Keratinocyte (primary cell): ENCODE results near the gene INPP5E. TPM values are rescaled to one million over a fixed set of nuclear protein-coding genes. Genes with fewer than 3 reads are reported as not detected.

Experiments
- DNase-seq: peaks from one replicate; pipeline ENCODE4 v3.0.0-alpha.2; 2011; ENCODE audit warnings: low read depth, missing footprints, low spot score
- FAIRE-seq: peaks from 2 replicates; lab custom pipeline; 2011; peaks lifted over from hg19 to GRCh38; lab: Jason Lieb, UNC
- H2AFZ ChIP-seq: 2 replicates; pipeline ENCODE4 v1.6.0; 2012; ENCODE audit warnings: low read length, control low read depth, inconsistent platforms; ENCODE audit not compliant: control insufficient read depth
- H3K27ac ChIP-seq: 2 replicates; pipeline ENCODE4 v1.5.1; 2011; ENCODE audit warnings: low read length; ENCODE audit not compliant: control insufficient read depth, insufficient read depth
- H3K27me3 ChIP-seq: 3 replicates; pipeline ENCODE4 v1.6.0; 2011; ENCODE audit warnings: low read length; ENCODE audit not compliant: control insufficient read depth, insufficient read depth; ENCODE audit errors: extremely low read depth
- H3K36me3 ChIP-seq, 2 experiments: 2 replicates in 1 of 2; 3 replicates in 1 of 2; pipeline ENCODE4 v1.5.1; 2011; ENCODE audit warnings: low read length in 2 of 2, mild to moderate bottlenecking in 1 of 2; ENCODE audit not compliant: control insufficient read depth in 2 of 2, insufficient read depth in 2 of 2; ENCODE audit errors: extremely low read depth in 1 of 2
- H3K4me1 ChIP-seq: 3 replicates; pipeline ENCODE4 v1.5.1; 2011; ENCODE audit warnings: low read length; ENCODE audit not compliant: control insufficient read depth, insufficient read depth; ENCODE audit errors: extremely low read depth
- H3K4me2 ChIP-seq: 3 replicates; pipeline ENCODE4 v1.6.0; 2011; ENCODE audit warnings: low read depth, low read length; ENCODE audit not compliant: control insufficient read depth, insufficient read depth; ENCODE audit errors: extremely low read depth
- H3K4me3 ChIP-seq, 3 experiments: fragments of 200-600 bp in 1 of 3; sonication (generic) in 1 of 3; 2 replicates in 2 of 3; 3 replicates in 1 of 3; pipeline ENCODE4 v1.5.1; 2011 to 2016; ENCODE audit warnings: low read length in 3 of 3, mild to moderate bottlenecking in 3 of 3, control low read depth in 2 of 3, inconsistent platforms in 1 of 3, low read depth in 1 of 3, mixed read lengths in 1 of 3, mixed run types in 1 of 3, moderate library complexity in 1 of 3; ENCODE audit not compliant: control insufficient read depth in 2 of 3, insufficient read depth in 2 of 3; ENCODE audit errors: extremely low read depth in 1 of 3
- H3K79me2 ChIP-seq: 2 replicates; pipeline ENCODE4 v1.6.0; 2012; ENCODE audit warnings: low read length; ENCODE audit not compliant: control insufficient read depth, insufficient read depth
- H3K9ac ChIP-seq: 3 replicates; pipeline ENCODE4 v1.6.0; 2011; ENCODE audit warnings: low read length; ENCODE audit not compliant: control insufficient read depth, insufficient read depth; ENCODE audit errors: extremely low read depth
- H3K9me1 ChIP-seq: 3 replicates; pipeline ENCODE4 v1.6.0; 2011; ENCODE audit warnings: low read length; ENCODE audit not compliant: control insufficient read depth, insufficient read depth; ENCODE audit errors: extremely low read depth
- H3K9me3 ChIP-seq: 2 replicates; pipeline ENCODE4 v1.5.1; 2012; ENCODE audit warnings: low read depth, low read length; ENCODE audit not compliant: control insufficient read depth
- H4K20me1 ChIP-seq: 3 replicates; pipeline ENCODE4 v1.6.0; 2011; ENCODE audit warnings: low read length; ENCODE audit not compliant: control insufficient read depth, insufficient read depth; ENCODE audit errors: extremely low read depth
- EZH2 ChIP-seq: IDR thresholded peaks from one replicate; pipeline ENCODE4 v1.6.1; 2012; ENCODE audit warnings: inconsistent platforms, mild to moderate bottlenecking, low read length, moderate library complexity
- dilution Hi-C: fragments of 300-500 bp; cut with MboI; formaldehyde crosslinking; loops from one replicate; pipeline ENCODE4 v1.7.0; 2020; ENCODE audit warnings: low sequenced_read_pairs; ENCODE audit not compliant: extremely low pct_ligation_motif_present
- polyA plus RNA-seq, 5 experiments: library from polyadenylated mRNA; depleted of rRNA in 3 of 5; stranded (reverse) in 3 of 5; stranded (forward) in 1 of 5; unstranded in 1 of 5; fragments of >200 nt; gene quantifications; 1 replicate in 1 of 5; 2 replicates in 3 of 5; 3 replicates in 1 of 5; pipeline versions ENCODE4 v1.2.1 to v1.2.3, GENCODE V29; 2011 to 2012; ENCODE audit warnings: missing spikeins in 2 of 5, low read depth in 1 of 5, low replicate concordance in 1 of 5
- TF ChIP-seq, protein P1 (sequence below), 3 experiments: IDR thresholded peaks in 1 of 3; conservative IDR thresholded peaks in 1 of 3; optimal IDR thresholded peaks in 1 of 3; 2 replicates in 2 of 3; 3 replicates in 1 of 3; pipeline versions ENCODE3 to v1.5.1; 2011; ENCODE audit warnings: low read length in 3 of 3, mild to moderate bottlenecking in 3 of 3, moderate library complexity in 2 of 3, control low read depth in 1 of 3, inconsistent platforms in 1 of 3; ENCODE audit not compliant: insufficient read depth in 2 of 3; ENCODE audit errors: extremely low read depth in 1 of 3

The INPP5E gene
- polyA plus RNA-seq, 1 donor (not counting 4 experiments of a cell fraction or from before 2014, with no cell fraction given) = 4.4 TPM

DNA sequence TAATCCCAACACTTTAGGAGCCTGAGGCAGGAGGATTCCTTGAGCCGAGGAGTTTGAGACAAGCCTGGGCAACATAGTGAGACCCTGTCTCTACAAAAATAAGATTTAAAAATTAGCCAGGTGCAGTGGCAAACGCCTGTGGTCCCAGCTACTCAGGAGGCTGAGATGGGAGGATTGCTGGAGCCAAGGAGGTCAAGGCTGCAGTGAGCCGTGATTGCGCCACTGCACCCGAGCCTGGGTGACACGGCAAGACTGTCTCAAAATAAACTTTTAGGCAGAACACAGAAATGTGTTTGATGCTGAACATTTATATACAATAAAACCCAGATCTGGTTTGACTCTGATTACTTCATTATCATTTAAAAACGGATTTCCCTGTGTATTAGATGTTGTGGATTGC is 34.2 kb downstream of the INPP5E start:
- Histone ChIP-seq H3K4me2 (no peak overlapping the region), H3K36me3 (peaks cover 18 to 23% of the 10 kb centered on the region in 2 experiments), H3K79me2 (peaks cover 18% of the 10 kb centered on the region), H3K4me3 (no peak overlapping the region), H3K9ac (no peak overlapping the region), H2AFZ (no peak overlapping the region), H3K4me1 (peaks cover 15% of the 10 kb centered on the region), H3K27me3 (no peaks in the 10 kb centered on the region), H4K20me1 (no peaks in the 10 kb centered on the region), H3K9me3 (no peaks in the 10 kb centered on the region), H3K9me1 (no peaks in the 10 kb centered on the region), H3K27ac (no peak overlapping the region)
- dilution Hi-C loops = no loop called here
- DNase-seq (no peak), FAIRE-seq (no peak)
- no peak for TF ChIP-seq EZH2
- TF ChIP-seq, protein P1, sequence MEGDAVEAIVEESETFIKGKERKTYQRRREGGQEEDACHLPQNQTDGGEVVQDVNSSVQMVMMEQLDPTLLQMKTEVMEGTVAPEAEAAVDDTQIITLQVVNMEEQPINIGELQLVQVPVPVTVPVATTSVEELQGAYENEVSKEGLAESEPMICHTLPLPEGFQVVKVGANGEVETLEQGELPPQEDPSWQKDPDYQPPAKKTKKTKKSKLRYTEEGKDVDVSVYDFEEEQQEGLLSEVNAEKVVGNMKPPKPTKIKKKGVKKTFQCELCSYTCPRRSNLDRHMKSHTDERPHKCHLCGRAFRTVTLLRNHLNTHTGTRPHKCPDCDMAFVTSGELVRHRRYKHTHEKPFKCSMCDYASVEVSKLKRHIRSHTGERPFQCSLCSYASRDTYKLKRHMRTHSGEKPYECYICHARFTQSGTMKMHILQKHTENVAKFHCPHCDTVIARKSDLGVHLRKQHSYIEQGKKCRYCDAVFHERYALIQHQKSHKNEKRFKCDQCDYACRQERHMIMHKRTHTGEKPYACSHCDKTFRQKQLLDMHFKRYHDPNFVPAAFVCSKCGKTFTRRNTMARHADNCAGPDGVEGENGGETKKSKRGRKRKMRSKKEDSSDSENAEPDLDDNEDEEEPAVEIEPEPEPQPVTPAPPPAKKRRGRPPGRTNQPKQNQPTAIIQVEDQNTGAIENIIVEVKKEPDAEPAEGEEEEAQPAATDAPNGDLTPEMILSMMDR (optimal IDR thresholded peaks at IDR 0.05 in 1 of 3, IDR thresholded peaks at IDR 0.05 in 1 of 3, conservative IDR thresholded peaks at IDR 0.05 in 1 of 3; ENCODE audit: extremely low read depth in 1 of 3, insufficient read depth in 2 of 3, low read length in 3 of 3) = no peak

DNA sequence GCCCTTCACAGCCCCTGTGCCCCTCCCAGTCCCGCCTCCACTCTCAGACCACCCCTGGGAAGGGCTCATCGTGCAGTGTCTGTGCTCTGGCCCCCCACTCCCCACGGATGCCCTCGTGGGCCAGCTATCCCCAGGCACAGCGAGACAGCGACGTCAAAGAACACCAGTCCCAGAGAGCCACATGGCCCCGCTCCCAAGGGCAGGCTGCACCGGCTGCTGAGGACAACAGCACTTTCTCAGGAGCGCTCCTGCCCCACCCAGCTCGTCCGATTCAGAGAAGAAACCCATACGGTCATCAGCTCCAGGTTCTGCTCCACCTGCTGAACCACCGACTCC is 34.9 kb downstream of the INPP5E start:
- no peak overlapping the region for H3K4me3 ChIP-seq
- TF ChIP-seq, protein P1 (optimal IDR thresholded peaks at IDR 0.05 in 1 of 3, IDR thresholded peaks at IDR 0.05 in 1 of 3, conservative IDR thresholded peaks at IDR 0.05 in 1 of 3; ENCODE audit: extremely low read depth in 1 of 3, insufficient read depth in 2 of 3, low read length in 3 of 3) = no peak
- TF ChIP-seq EZH2 = no peak
- H3K9me3 ChIP-seq = no peaks in the 10 kb centered on the region
- no peak overlapping the region for H3K27ac ChIP-seq
- H3K27me3 ChIP-seq = no peaks in the 10 kb centered on the region
- H3K4me1 ChIP-seq = peaks cover 15% of the 10 kb centered on the region
- peaks cover 18 to 23% of the 10 kb centered on the region in 2 experiments for H3K36me3 ChIP-seq
- no peaks in the 10 kb centered on the region for H4K20me1 ChIP-seq
- H2AFZ ChIP-seq = no peak overlapping the region
- DNase-seq = no peak
- H3K4me2 ChIP-seq = no peak overlapping the region
- no peaks in the 10 kb centered on the region for H3K9me1 ChIP-seq
- FAIRE-seq = no peak
- peaks cover 15% of the 10 kb centered on the region for H3K79me2 ChIP-seq
- dilution Hi-C loops = no loop called here
- no peak overlapping the region for H3K9ac ChIP-seq
